ENCODE results near the gene PSD. TPM values are rescaled to one million over a fixed set of nuclear protein-coding genes. Genes with fewer than 3 reads are reported as not detected.

PSD gene
- total and polyA plus RNA-seq, 9 of the 15 experiments (the other 6 are each of a cell fraction or from before 2014, with no cell fraction given) = 0.11 to 1.7 (median 0.54) TPM; not detected in 2

- peak overlapping the region; percentile 69 for H2AFZ ChIP-seq (ENCODE audit: low read depth, low read length)
- TF ChIP-seq SAFB (IDR thresholded peaks at IDR 0.05; ENCODE audit: borderline replicate concordance, low read depth, low read length) (no peak), BRD4 (IDR thresholded peaks at IDR 0.05) (0 out of 2 replicates have a peak, but pooled peaks have one; percentile 12), DACH1 (IDR thresholded peaks at IDR 0.05; ENCODE audit: partially characterized antibody) (peak; percentile 10), CXXC5 (CRISPR knock-in tag; IDR thresholded peaks at IDR 0.05) (peak; percentile 16; the same call in 1 of the 2 replicates), DMBX1 (CRISPR knock-in tag; IDR thresholded peaks at IDR 0.05; ENCODE audit: borderline replicate concordance) (peak; percentile 39; the same call in 1 of the 2 replicates), DIDO1 (tag; IDR thresholded peaks at IDR 0.05; ENCODE audit: low read depth) (no peak), SMC3 (conservative IDR thresholded peaks at IDR 0.05; ENCODE audit: insufficient read depth, low read depth, low read length) (no peak), ZNF592 (IDR thresholded peaks at IDR 0.05) (0 out of 2 replicates have a peak, but pooled peaks have one; percentile 14), PTBP1 (IDR thresholded peaks at IDR 0.05; ENCODE audit: low read depth, low read length) (no peak)
- TF ChIP-seq, protein P1, sequence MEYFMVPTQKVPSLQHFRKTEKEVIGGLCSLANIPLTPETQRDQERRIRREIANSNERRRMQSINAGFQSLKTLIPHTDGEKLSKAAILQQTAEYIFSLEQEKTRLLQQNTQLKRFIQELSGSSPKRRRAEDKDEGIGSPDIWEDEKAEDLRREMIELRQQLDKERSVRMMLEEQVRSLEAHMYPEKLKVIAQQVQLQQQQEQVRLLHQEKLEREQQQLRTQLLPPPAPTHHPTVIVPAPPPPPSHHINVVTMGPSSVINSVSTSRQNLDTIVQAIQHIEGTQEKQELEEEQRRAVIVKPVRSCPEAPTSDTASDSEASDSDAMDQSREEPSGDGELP (CRISPR knock-in tag; IDR thresholded peaks at IDR 0.05; ENCODE audit: borderline replicate concordance) = peak; percentile 3; the same call in 1 of the 2 replicates
- TF ChIP-seq, protein P2, sequence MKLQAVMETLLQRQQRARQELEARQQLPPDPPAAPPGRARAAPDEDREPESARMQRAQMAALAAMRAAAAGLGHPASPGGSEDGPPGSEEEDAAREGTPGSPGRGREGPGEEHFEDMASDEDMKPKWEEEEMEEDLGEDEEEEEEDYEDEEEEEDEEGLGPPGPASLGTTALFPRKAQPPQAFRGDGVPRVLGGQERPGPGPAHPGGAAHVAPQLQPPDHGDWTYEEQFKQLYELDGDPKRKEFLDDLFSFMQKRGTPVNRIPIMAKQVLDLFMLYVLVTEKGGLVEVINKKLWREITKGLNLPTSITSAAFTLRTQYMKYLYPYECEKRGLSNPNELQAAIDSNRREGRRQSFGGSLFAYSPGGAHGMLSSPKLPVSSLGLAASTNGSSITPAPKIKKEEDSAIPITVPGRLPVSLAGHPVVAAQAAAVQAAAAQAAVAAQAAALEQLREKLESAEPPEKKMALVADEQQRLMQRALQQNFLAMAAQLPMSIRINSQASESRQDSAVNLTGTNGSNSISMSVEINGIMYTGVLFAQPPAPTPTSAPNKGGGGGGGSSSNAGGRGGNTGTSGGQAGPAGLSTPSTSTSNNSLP (IDR thresholded peaks at IDR 0.05; ENCODE audit: borderline replicate concordance, low read depth, low read length) = no peak
- TF ChIP-seq, protein P3, sequence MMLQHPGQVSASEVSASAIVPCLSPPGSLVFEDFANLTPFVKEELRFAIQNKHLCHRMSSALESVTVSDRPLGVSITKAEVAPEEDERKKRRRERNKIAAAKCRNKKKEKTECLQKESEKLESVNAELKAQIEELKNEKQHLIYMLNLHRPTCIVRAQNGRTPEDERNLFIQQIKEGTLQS (IDR thresholded peaks at IDR 0.05) = peak; percentile 76
- TF ChIP-seq, protein P3 (CRISPR knock-in tag; conservative IDR thresholded peaks at IDR 0.05) = no peak
Observed at GRCh38 chr10:102434394-102435132, 16.0 kb upstream of the PSD start.

More at GRCh38 chr10:102434394-102435132, 16.0 kb upstream of the PSD start:
- no peak for FAIRE-seq
- Histone ChIP-seq H3K79me2 (ENCODE audit: control insufficient read depth, insufficient read depth, low read length) (peaks cover 52% of the 10 kb centered on the region), H4K20me1 (replicated peaks; ENCODE audit: control insufficient read depth, insufficient read depth, low read length) (peaks cover 4% of the 10 kb centered on the region), H3K4me1 (replicated peaks in 1 of 2; ENCODE audit: control insufficient read depth in 2 of 2, insufficient read depth in 2 of 2, low read length in 2 of 2) (peaks cover 27 to 45% of the 10 kb centered on the region in 2 experiments), H3K4me3 (peak overlapping the region; percentile 80), H3K36me3 (ENCODE audit: control insufficient read depth, insufficient read depth, low read length) (peaks cover 16% of the 10 kb centered on the region; the same call in 2 of the 3 replicates), H3K9me1 (ENCODE audit: control insufficient read depth, insufficient read depth, low read length) (no peaks in the 10 kb centered on the region), H3K9ac (ENCODE audit: insufficient read depth in 1 of 2, low read depth in 2 of 2, low read length in 2 of 2) (peak overlapping the region; percentile 66 to 82), H3K27me3 (ENCODE audit: control insufficient read depth in 2 of 2, insufficient read depth in 2 of 2, low read length in 2 of 2) (no peaks in the 10 kb centered on the region), H3K4me2 (ENCODE audit: insufficient read depth, low read length) (peak overlapping the region; percentile 90), H3K27ac (ENCODE audit: extremely low read depth, low read depth, low read length) (peak overlapping the region; percentile 88), H3K9me3 (replicated peaks; ENCODE audit: control insufficient read depth, insufficient read depth, low read depth, low read length) (no peaks in the 10 kb centered on the region)
- no TSS peak for BruUV-seq (replicated peaks)
- in situ Hi-C loops (cut with MboI) = loop anchor here (25.0 kb wide), 1 partner anchor 597 kb away; the partner anchor contains the start of gene KCNIP2
- ATAC-seq = no peak
- WGBS (ENCODE audit: insufficient coverage, low coverage, missing lambda C conversion rate) = 10% methylated on average over 3 of the region's 9 CpGs
- ChIA-PET POLR2A (interaction anchor here (0.6 to 3.3 kb wide), 8 partner anchors 9 to 40 kb away, joined by 3 to 34 read pairs (median 4); partner anchors contain the start of genes C10orf95 and FBXL15), CTCF (ENCODE audit: low intra/inter-chr PET ratio) (no interaction called here)
- intact Hi-C loops (cut with micrococcal nuclease) = no loop called here
- no peak for DNase-seq (ENCODE audit: extremely low read depth in 1 of 4, low spot score in 3 of 4)
